Left renal pelvis (tissue), 4 donors: Measurements from ENCODE around the gene MYL5. TPM values are rescaled to one million over a fixed set of nuclear protein-coding genes. Genes with fewer than 3 reads are reported as not detected.
"Not testable (repeated sequence)": the region's sequence is repeated elsewhere in the genome, so short reads cannot be mapped to it uniquely, and the experiment has no call there.

Experiments used
- DNase-seq, 4 donors: peaks; one replicate each; pipeline ENCODE4 v3.0.0-alpha.2; 2013; ENCODE audit warnings: low read depth in 4 of 4, low spot score in 3 of 4
- polyA plus RNA-seq, 4 donors: library from polyadenylated mRNA; unstranded; fragments of 120-200 nt; gene quantifications; one replicate each; pipeline ENCODE4 v1.2.1, GENCODE V29; 2013; ENCODE audit not compliant: insufficient read length in 4 of 4

The MYL5 gene
- polyA plus RNA-seq, 4 donors: 12.0 to 23.1 (median 16.7) TPM

GRCh38 chr4:722169-722725, 47.9 kb downstream of the MYL5 start:
- no peak for DNase-seq

GRCh38 chr4:722851-723360, 48.6 kb downstream of the MYL5 start:
- no peak for DNase-seq

- no peak for DNase-seq
Measured at GRCh38 chr4:723751-724530, 49.6 kb downstream of the MYL5 start.

GRCh38 chr4:725391-726234, 51.3 kb downstream of the MYL5 start:
- DNase-seq: no peak

GRCh38 chr4:726235-726787, 52.0 kb downstream of the MYL5 start:
- no peak for DNase-seq

- no peak for DNase-seq
Measured at GRCh38 chr4:726838-727237, 52.5 kb downstream of the MYL5 start.

GRCh38 chr4:727576-727975, 53.2 kb downstream of the MYL5 start:
- no peak for DNase-seq

GRCh38 chr4:729336-730315, 55.3 kb downstream of the MYL5 start:
- DNase-seq: no peak

GRCh38 chr4:730511-730910, 56.2 kb downstream of the MYL5 start:
- no peak for DNase-seq

GRCh38 chr4:730946-731904, 56.9 kb downstream of the MYL5 start:
- DNase-seq: not testable (repeated sequence)

Other genes starting within 250 kb of the MYL5 start
- 10 to 100 TPM; 39.3 to 44.1 (median 42.6) TPM for gene ZNF721, start 175.4 kb upstream of the MYL5 start, polyA plus RNA-seq
- gene PIGG, start 175.3 kb upstream of the MYL5 start, polyA plus RNA-seq: 10 to 100 TPM; 44.4 to 85.2 (median 58.9) TPM
- under 1 TPM in 2 of 4 donors, not detected in 2; 0.06 to 0.09 TPM for gene TMEM271, start 98.2 kb upstream of the MYL5 start, polyA plus RNA-seq
- 10 to 100 TPM; 10.7 to 48.6 (median 34.6) TPM for gene PDE6B, start 49.0 kb upstream of the MYL5 start, polyA plus RNA-seq
- 100 to 1,000 TPM; 171 to 315 (median 274) TPM for gene ATP5ME, start 266 bp upstream of the MYL5 start, polyA plus RNA-seq
- 1 to 10 TPM; 2.6 to 7.1 (median 3.6) TPM for gene SLC49A3, start 14.6 kb downstream of the MYL5 start, polyA plus RNA-seq
- 10 to 100 TPM; 67.3 to 93.3 (median 74.2) TPM for gene PCGF3, start 31.3 kb downstream of the MYL5 start, polyA plus RNA-seq
- gene CPLX1, start 151.6 kb downstream of the MYL5 start, polyA plus RNA-seq: 1 to 10 TPM in 3 of 4 donors, under 1 TPM in 1; 0.86 to 3.2 (median 1.7) TPM